Endothelial cell of umbilical vein (primary cell): ENCODE results near the gene STARD3NL. TPM values are rescaled to one million over a fixed set of nuclear protein-coding genes. Genes with fewer than 3 reads are reported as not detected.
"Not testable (repeated sequence)": the region's sequence is repeated elsewhere in the genome, so short reads cannot be mapped to it uniquely, and the experiment has no call there.

Source experiments
- BruUV-seq: library from RNA; stranded (reverse); fragments of 400-500 nt; replicated peaks from 2 replicates; lab custom pipeline; 2021; lab: Mats Ljungman, UMichigan
- CTCF ChIA-PET: fragments of 300-600, 350-600 bp; sonication (Branson Sonifier 250); formaldehyde crosslinking; loops from one replicate; lab custom pipeline; 2021; ENCODE audit warnings: antibody characterized with exemption, inconsistent platforms; lab: Charles Lee
- POLR2A ChIA-PET: fragments of 300-600, 350-600 bp; sonication (Branson Sonifier 250); formaldehyde crosslinking; loops from one replicate; lab custom pipeline; 2021; ENCODE audit warnings: antibody characterized with exemption, inconsistent platforms; lab: Charles Lee
- DNase-seq: peaks from one replicate; pipeline ENCODE4 v3.0.0-alpha.2; 2011; ENCODE audit warnings: low read depth, low spot score
- FAIRE-seq: peaks from 2 replicates; lab custom pipeline; 2011; peaks lifted over from hg19 to GRCh38; lab: Jason Lieb, UNC
- H2AFZ ChIP-seq: 2 replicates; pipeline ENCODE4 v1.6.0; 2012; ENCODE audit warnings: low read depth, low read length, control low read depth, inconsistent platforms
- H3K27ac ChIP-seq: 2 replicates; pipeline ENCODE4 v1.5.1; 2011; ENCODE audit warnings: low read depth, mild to moderate bottlenecking, control low read depth, low read length, moderate library complexity; ENCODE audit not compliant: insufficient read depth
- H3K27me3 ChIP-seq, 2 experiments: 2 replicates each; pipeline versions ENCODE4 v1.6.0 to v1.6.1; 2011; ENCODE audit warnings: low read length in 2 of 2, mixed read lengths in 1 of 2; ENCODE audit not compliant: control insufficient read depth in 2 of 2, insufficient read depth in 2 of 2
- H3K36me3 ChIP-seq, 2 experiments: 2 replicates in 1 of 2; 3 replicates in 1 of 2; pipeline ENCODE4 v1.5.1; 2011; ENCODE audit warnings: low read length in 2 of 2, mild to moderate bottlenecking in 1 of 2, moderate library complexity in 1 of 2; ENCODE audit not compliant: control insufficient read depth in 2 of 2, insufficient read depth in 2 of 2; ENCODE audit errors: extremely low read depth in 1 of 2
- H3K4me1 ChIP-seq: 3 replicates; pipeline ENCODE4 v1.5.1; 2011; ENCODE audit warnings: mild to moderate bottlenecking, low read length; ENCODE audit not compliant: control insufficient read depth, insufficient read depth; ENCODE audit errors: extremely low read depth
- H3K4me2 ChIP-seq: 2 replicates; pipeline ENCODE4 v1.6.1; 2011; ENCODE audit warnings: low read length, control low read depth, mixed read lengths; ENCODE audit not compliant: insufficient read depth
- H3K4me3 ChIP-seq, 3 experiments: fragments of 200-600 bp in 1 of 3; sonication (generic), shearing (Covaris generic) in 1 of 3; replicated peaks in 1 of 3; 2 replicates each; pipeline ENCODE4 v1.5.1; 2011 to 2016; ENCODE audit warnings: control low read depth in 3 of 3, low read length in 3 of 3, mild to moderate bottlenecking in 2 of 3, inconsistent platforms in 1 of 3, low read depth in 1 of 3, moderate library complexity in 1 of 3; ENCODE audit not compliant: insufficient read depth in 1 of 3
- H3K79me2 ChIP-seq: 2 replicates; pipeline ENCODE4 v1.6.0; 2012; ENCODE audit warnings: low read length, inconsistent platforms; ENCODE audit not compliant: control insufficient read depth, insufficient read depth
- H3K9ac ChIP-seq: replicated peaks from 2 replicates; pipeline ENCODE3; 2011; ENCODE audit warnings: low read length, control low read depth; ENCODE audit not compliant: insufficient read depth; ENCODE audit errors: extremely low read depth
- H3K9me1 ChIP-seq: replicated peaks from 3 replicates; pipeline ENCODE4 v1.6.0; 2011; ENCODE audit warnings: mild to moderate bottlenecking, low read length; ENCODE audit not compliant: control insufficient read depth, insufficient read depth; ENCODE audit errors: extremely low read depth
- H3K9me3 ChIP-seq: replicated peaks from 2 replicates; pipeline ENCODE4 v1.5.1; 2012; ENCODE audit warnings: low read length, inconsistent platforms; ENCODE audit not compliant: control insufficient read depth, insufficient read depth
- H4K20me1 ChIP-seq: replicated peaks from 2 replicates; pipeline ENCODE3; 2011; ENCODE audit warnings: mild to moderate bottlenecking, low read length; ENCODE audit not compliant: control insufficient read depth, insufficient read depth; ENCODE audit errors: extremely low read depth
- FOS ChIP-seq: IDR thresholded peaks from 2 replicates; pipeline ENCODE4 v1.6.1; 2011; ENCODE audit warnings: mild to moderate bottlenecking, low read length, moderate library complexity, borderline replicate concordance; ENCODE audit not compliant: insufficient read depth
- MYC ChIP-seq: IDR thresholded peaks from one replicate; pipeline ENCODE4 v1.6.1; 2011; ENCODE audit warnings: mild to moderate bottlenecking, low read depth, low read length
- POLR2A ChIP-seq: IDR thresholded peaks from 2 replicates; pipeline ENCODE4 v1.6.1; 2012; ENCODE audit warnings: low read depth, mild to moderate bottlenecking, control low read depth, low read length
- dilution Hi-C: fragments of 300-500 bp; cut with MboI; formaldehyde crosslinking; loops from one replicate; pipeline ENCODE4 v1.15.0; 2019; ENCODE audit warnings: low sequenced_read_pairs; ENCODE audit not compliant: extremely low pct_ligation_motif_present
- intact Hi-C: fragments of 100-400 bp; cut with micrococcal nuclease; formaldehyde crosslinking; loops from one replicate; pipeline ENCODE4 v1.10.0; 2022
- polyA plus RNA-seq, 4 experiments: library from polyadenylated mRNA; depleted of rRNA in 3 of 4; stranded (reverse) in 3 of 4; unstranded in 1 of 4; fragments of >200 nt; gene quantifications; 2 replicates each; pipeline versions ENCODE4 v1.2.1 to v1.2.3, GENCODE V29; 2011 to 2012; ENCODE audit warnings: missing spikeins in 1 of 4
- total RNA-seq: library from RNA; stranded (reverse); gene quantifications from 2 replicates; pipeline ENCODE4 v1.2.3, GENCODE V29; 2021
- TF ChIP-seq, protein P1 (sequence below): IDR thresholded peaks from 2 replicates; pipeline ENCODE4 v1.6.1; 2011; ENCODE audit not compliant: insufficient read depth, insufficient read length

Gene STARD3NL
- total and polyA plus RNA-seq, 2 donors (not counting 3 experiments of a cell fraction or from before 2014, with no cell fraction given): 52.8 to 73.6 TPM

- DNase-seq, BruUV-seq, H2AFZ ChIP-seq, H3K9me3 ChIP-seq, POLR2A ChIA-PET, H4K20me1 ChIP-seq, H3K4me3 ChIP-seq, dilution Hi-C loops, H3K36me3 ChIP-seq, H3K9me1 ChIP-seq, H3K4me2 ChIP-seq, intact Hi-C loops, FAIRE-seq, H3K9ac ChIP-seq, H3K27ac ChIP-seq: not testable (repeated sequence)
- CTCF ChIA-PET: interaction anchor here (0.9 kb wide), 1 partner anchor 40 kb away, joined by 4 read pairs; no protein-coding TSS in a partner anchor
- Histone ChIP-seq H3K79me2 (peaks cover 22% of the 10 kb centered on the region), H3K4me1 (peaks cover 20% of the 10 kb centered on the region), H3K27me3 (peaks cover 6 to 24% of the 10 kb centered on the region in 2 experiments)
Observed at GRCh38 chr7:38175547-38175946, 2.5 kb upstream of the STARD3NL start.

- FAIRE-seq (no peak), DNase-seq (no peak)
- Histone ChIP-seq H3K9me1 (no peaks in the 10 kb centered on the region), H3K4me1 (peaks cover 34% of the 10 kb centered on the region), H3K36me3 (peaks cover 0 to 3% of the 10 kb centered on the region in 2 experiments), H3K4me3 (peak overlapping the region; percentile 12 to 88 (median 85)), H3K27ac (peak overlapping the region; percentile 86), H3K79me2 (peaks cover 40% of the 10 kb centered on the region), H3K9me3 (no peaks in the 10 kb centered on the region), H2AFZ (peak overlapping the region; percentile 98), H3K4me2 (peak overlapping the region; percentile 91), H3K9ac (peak overlapping the region; percentile 64), H4K20me1 (no peaks in the 10 kb centered on the region), H3K27me3 (peaks cover 5 to 18% of the 10 kb centered on the region in 2 experiments)
- ChIA-PET POLR2A (interaction anchor here (0.8 to 1.6 kb wide), 4 partner anchors 9 to 38 kb away, joined by 3 to 9 read pairs (median 4); no protein-coding TSS in a partner anchor), CTCF (interaction anchor here (0.8 to 1.8 kb wide), 8 partner anchors 14 to 191 kb away, joined by 3 to 43 read pairs (median 4); no protein-coding TSS in a partner anchor)
- TF ChIP-seq MYC: no peak
- TF ChIP-seq, protein P1, sequence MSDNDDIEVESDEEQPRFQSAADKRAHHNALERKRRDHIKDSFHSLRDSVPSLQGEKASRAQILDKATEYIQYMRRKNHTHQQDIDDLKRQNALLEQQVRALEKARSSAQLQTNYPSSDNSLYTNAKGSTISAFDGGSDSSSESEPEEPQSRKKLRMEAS: no peak
- TF ChIP-seq FOS: peak; percentile 1
- TF ChIP-seq POLR2A: no peak
- BruUV-seq: TSS peak; percentile 93
- intact Hi-C loops: loop anchor here (1.0 to 2.0 kb wide), 4 partner anchors 19 to 141 kb away; no protein-coding TSS in a partner anchor
- dilution Hi-C loops: no loop called here
Observed at GRCh38 chr7:38177621-38178003, 433 bp upstream of the STARD3NL start.
